HG02588 (cell line): ENCODE measurements around the gene RNF222.
"Not testable (repeated sequence)": the region's sequence is repeated elsewhere in the genome, so short reads cannot be mapped to it uniquely, and the experiment has no call there.

Experiments
- ATAC-seq: cut with Tn5 transposase; IDR thresholded peaks from one replicate; pipeline ENCODE4 v1.9.1; 2021; ENCODE audit warnings: mild to moderate bottlenecking, moderate library complexity; ENCODE audit not compliant: unreplicated experiment

The RNF222 gene

DNA sequence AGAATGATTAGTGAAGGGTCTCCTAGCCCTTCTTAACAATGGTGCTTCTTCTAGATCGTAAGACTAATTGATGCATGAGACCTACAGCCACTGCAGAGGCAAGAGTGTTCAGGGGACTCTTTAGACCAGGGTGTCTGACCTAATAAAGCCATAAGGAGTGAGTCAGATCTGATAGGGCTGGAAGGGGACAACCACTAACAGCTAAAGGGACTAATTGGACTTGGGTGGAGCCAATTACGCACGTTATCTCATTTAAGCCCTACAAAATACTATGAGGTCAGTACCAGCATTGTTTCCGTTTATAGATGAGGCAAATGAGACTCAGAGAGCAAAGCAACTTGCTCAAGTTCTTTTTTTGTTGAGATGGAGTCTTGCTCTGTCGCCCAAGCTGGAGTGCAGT, 14.5 kb upstream of the RNF222 start:
- ATAC-seq, result no peak

DNA sequence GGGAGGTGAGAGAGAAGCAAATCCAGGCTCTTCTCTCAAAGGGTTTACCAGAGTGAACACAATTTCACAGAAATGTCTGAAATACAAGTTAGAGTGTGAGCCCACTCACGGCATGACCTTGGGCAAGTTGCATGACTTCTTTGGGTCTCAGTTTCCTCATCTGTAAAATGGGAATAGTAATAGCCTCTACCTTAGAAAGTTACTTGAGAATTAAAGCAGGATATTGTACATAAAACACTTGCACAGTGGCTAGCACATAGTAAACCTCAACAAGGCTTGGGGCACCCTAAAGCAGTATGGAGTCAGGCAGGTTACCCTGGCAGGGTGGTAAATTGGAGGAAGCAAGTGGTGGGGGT, 13.2 kb upstream of the RNF222 start:
- ATAC-seq, result no peak

DNA sequence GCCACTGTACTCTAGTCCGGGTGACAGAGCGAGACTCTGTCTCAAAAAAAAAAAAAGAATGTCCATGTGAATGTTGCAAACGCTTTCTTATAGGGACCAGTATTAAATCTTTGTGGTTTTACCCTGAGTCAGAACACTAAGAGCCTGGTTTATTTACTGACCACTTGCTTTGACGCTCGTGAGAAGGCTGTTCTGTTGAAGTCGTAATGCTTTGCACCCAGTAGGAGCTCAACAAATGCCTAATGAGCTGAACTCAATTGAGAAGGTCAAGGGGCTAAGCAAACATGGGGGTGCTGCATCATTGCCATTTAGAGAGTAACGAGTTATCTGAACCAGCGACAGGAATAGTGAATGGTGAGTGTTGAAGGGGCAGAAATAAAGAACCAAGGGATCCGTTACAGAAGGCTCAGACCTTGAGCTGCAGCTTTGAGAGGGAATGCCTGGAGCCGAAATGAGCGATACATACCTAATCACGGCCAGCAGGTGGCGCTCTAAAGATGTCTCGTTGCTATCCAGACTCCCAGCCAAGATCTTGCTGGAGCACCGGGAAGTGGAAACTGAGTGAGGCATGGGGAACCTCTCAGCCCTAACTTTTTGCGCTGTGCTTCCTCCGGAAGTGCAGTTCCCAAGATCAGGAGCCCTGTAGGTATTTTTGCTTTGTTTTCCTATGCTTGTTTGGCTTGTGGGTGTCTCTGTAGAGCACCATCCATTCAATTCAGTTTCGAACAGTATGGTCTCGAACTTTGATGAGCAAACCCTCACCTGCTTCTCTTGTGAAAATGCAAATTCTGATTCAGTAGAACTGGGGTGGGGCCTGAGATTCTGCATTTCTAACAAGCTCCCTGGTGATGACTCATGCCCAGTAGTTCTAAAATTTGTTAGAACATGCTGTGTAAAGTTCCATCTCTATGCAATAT, 12.6 kb upstream of the RNF222 start:
- ATAC-seq, result no peak

GRCh38 chr17:8408371-8408770, 10.7 kb upstream of the RNF222 start:
- no peak for ATAC-seq

DNA sequence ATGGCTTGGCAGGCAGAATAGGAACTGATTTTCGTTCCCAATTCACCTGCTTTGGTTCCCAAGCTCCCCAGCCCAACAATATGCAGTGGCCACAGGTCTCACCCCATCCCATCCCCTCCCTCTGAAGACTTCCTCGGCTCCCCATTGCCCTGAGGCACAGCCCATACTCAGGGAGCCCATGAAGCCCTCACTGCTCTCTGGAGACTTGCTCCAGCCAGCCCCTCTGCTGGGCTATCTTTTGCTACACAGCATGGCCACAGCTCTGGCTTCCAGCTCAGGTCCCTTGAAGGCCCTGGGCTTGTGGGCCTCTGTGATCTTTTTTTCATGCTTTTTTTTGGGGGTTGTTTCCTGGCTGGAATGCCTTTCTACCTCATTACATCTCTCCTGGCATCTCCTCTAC, 8.5 kb upstream of the RNF222 start:
- ATAC-seq, result no peak

DNA sequence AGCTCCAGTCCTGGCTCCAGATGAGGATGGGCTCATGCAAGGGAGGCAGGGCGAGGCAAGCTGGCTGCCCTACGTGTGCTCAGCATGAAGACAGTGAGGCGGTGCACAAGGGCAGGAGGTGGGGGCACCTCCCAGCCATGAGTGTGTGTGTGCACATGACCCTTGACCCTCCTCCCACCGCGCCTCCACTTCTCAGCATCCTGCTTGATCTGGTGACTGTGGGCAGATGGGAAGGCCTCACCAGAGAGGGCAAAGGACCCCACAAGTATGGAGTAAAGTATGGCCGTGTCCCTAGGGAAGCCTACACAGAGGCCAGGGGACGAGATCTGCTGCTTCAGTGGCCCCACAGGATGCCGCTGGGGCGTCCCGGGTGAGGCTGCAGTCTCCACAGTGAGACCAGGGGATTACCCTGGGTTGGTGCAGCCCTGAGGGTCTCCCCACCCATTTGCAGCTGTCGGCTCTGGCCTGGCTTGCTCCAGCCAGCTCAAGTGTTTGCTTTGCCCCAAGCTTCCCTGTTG, 7.9 kb upstream of the RNF222 start:
- no peak for ATAC-seq

DNA sequence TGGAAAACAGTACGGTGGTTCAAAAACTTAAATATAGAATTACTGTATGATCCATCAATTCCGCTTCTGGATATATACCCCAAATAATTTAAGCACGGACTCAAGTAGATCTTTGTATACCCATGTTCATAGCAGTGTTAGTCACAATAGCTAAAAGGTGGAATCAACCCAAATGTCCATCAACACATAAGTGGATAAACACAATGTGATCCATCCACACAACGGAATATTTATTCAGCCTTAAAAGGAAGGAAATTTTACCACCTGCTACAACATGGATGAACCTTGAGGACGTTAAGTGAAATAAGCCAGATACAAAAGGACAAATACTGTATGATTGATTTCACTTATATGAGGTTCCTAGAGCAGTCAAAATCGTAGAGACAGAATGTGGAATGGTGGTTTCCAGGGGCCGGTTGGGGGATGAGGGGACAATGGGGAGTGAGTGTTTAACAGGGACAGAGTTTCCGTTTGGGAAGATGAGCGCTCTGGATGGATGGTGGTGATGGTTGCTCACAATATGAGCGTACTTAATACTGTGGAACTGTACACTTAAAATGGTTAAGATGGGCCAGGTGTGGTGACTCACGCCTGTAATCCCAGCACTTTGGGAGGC, 5.4 kb upstream of the RNF222 start:
- ATAC-seq, result no peak

DNA sequence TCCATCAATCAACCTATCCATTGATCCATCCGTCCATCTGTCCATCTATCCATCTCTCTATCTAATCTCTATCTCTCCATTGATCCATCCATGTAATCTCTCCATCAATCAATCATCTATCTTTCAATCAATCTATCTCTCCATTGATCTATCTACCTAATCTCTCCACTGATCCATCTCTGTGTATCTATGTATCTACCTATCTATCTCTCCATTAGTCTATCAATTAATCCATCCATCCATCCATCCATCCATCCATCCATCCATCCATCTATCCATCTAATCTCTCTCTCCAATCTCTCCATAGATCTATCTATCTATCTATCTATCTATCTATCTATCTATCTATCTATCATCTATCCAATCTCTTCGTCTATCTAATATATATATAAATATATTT, 3.5 kb upstream of the RNF222 start:
- no peak for ATAC-seq

DNA sequence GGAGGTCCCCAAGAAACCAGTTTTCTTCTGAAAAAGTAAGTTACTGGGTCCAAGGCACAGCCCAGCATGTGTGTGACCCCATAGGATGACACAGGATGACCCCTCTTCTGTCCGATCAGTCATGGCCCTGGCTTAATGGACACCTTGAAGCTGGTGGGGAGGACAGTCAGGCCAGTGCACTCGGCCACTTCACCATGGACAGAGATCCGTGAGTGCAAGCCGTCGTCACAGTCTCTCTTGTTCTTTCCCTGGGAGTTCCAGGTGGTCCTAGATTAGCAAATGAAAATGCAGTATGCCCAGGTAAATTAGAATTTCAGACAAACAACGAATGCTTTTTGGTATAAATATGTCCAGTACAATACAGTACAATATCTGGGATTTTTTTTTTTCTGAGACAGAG, 1.4 kb upstream of the RNF222 start:
- ATAC-seq, result no peak

- ATAC-seq, result not testable (repeated sequence)
Measured at GRCh38 chr17:8394497-8394896, 3.1 kb downstream of the RNF222 start.

DNA sequence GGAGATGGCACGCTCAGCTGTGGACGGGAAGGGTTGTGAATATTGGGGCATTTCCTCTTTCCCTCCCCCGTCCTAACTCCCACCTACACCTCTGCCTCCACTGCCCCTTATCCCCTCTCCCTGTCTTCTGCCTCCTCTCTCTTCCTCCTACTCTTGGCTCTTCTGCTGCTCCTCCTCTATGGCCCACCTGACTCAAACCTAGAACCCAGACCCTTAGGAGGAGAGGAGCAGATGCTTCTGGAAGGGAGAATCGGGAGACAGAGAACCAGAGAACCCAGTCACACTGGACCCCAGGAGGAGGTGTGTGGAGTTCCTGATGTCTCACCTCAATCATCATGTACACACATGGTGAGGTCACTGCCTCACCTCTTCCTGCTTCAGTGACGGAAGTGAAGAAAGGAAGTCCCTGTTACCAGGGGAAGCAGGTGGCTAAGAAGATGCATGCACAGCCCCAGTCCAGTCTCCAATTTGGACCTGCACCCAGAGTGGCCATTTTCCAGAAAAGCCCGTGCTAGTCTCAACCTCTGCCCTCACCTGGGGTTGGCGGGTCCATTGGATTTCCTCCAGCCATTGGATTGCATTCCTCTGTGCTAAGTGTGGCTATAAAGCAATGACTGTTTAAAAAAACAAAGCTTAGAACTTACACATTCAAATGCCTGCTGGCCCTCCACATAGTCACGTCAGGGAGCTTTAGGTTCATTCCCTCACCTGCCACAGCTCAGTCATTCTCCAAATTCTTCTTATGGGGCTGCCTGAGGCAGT, 4.0 kb downstream of the RNF222 start:
- no peak for ATAC-seq

- no peak for ATAC-seq
Measured at GRCh38 chr17:8392674-8393469, 4.8 kb downstream of the RNF222 start.

DNA sequence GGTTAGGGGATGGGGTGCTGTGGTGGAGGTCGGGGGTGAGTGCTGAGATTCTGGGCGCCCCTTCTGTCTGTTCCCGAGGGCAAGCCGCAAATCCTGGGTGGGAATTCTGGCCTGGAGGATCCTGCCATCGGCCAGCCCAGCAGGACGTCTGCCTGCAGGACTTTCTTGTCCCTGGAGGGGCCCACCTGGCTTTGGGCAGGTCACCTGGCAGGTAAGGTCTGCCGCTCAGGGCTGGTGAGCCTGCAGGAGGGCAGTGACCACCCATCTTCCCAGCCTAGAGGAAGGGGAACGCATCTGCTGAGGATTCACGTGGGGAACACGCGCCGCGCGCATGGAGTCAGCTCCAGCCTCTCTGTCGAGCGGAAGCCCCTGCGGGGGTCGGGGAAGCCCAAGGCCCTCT, 5.4 kb downstream of the RNF222 start:
- no peak for ATAC-seq

- ATAC-seq, result no peak
Measured at GRCh38 chr17:8391711-8392110, 5.9 kb downstream of the RNF222 start.

DNA sequence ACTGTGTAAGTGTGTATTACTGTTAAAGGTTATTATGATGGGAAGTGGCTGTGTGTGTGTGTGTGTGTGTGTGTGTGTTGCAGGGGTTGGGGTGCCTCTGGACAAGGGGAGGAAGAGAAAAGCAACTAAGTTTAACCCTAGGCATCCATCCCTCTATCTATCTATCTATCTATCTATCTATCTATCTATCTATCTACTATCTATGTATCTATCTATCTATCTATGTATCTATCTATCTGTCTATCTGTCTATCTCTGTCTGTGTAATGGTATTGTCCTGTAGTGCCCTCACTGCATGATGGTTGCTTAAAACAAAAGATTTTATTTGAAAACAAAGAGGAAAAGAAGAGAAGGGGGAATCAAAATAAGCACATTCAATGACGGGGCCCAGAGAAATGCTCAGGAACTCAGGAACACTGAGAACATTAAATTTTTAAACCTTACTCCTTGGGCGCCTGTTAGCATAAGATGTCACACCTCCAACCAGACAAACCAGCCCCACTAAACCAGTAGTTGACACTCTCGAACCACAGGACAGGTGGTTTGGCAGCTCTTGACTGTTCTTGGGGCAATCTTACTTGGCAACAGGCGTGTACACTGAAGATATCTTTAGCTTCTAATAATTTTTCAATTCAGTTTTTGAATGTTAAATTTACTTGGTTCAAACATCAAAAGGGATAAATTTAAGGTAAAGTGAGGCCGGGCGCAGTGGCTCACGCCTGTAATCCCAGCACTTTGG, 9.5 kb downstream of the RNF222 start:
- no peak for ATAC-seq

DNA sequence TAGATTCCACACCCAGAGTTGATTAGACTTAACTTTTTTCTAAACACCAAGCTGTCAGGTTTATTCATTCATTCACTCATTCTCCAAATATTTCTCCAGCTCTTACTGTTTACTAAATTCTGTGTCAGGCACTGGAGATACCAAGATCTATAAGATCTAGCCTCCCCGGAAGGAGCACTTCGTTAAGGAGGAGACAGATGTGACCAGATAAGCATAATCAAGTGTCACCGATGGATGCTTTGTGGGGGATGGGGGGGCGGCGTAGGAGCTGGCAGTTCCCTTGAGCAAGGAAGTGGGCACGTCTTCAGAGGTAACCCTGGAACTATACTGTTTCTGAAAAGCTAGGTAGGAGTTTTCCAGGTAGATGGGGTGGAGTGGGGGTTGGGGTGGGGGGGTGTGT, 10.8 kb downstream of the RNF222 start:
- ATAC-seq, result no peak

DNA sequence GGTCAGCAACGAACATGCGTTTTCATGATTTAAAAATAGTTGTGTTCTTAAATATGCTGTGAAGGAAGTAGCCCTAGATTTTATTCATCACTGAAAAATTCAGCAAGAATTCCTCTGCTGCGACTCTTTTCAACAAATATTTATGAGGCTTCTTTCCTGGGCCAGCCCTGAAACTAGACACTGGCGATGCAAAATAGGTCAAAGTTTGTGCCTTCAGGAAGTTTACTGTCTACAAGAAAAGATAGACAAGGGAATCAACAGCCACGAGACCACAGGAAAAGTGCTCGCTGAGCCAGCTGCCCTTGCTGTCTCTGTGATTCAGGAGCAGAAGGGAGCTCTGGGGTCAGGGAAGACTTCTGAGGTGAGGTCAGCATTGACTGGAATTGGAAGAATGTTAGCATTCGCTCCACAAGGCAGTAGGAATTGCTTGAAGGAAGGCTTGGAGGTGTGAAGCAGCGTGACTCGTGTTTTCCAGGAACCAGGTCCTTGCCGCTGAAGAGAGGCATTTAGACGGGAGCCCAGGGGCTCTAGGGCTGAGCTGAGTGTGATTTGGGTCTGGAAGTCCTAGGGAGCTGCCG, 12.7 kb downstream of the RNF222 start:
- no peak for ATAC-seq

- peak; percentile 91 for ATAC-seq
Measured at GRCh38 chr17:8383143-8383822, 14.3 kb downstream of the RNF222 start, which contains the start of gene RPL26. Gene RPL26 (minus strand): TSS chr17:8383193. CDS start chr17:8382310, 883 bp downstream.

DNA sequence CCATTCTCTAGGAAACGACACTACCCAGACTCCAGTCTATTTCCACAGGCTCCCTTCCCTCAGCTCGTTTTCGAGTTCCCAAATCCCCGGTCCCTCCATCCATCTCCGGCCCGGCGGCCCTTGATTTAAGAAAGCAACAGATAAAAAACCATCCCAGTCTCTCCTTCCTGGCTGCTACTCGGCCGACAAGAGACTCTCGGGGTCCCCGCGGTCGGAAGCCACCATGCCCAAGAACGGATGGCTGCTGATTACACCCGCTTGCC, 14.8 kb downstream of the RNF222 start:
- no peak for ATAC-seq
